ENCODE measurements around the gene SOX6.

DNA sequence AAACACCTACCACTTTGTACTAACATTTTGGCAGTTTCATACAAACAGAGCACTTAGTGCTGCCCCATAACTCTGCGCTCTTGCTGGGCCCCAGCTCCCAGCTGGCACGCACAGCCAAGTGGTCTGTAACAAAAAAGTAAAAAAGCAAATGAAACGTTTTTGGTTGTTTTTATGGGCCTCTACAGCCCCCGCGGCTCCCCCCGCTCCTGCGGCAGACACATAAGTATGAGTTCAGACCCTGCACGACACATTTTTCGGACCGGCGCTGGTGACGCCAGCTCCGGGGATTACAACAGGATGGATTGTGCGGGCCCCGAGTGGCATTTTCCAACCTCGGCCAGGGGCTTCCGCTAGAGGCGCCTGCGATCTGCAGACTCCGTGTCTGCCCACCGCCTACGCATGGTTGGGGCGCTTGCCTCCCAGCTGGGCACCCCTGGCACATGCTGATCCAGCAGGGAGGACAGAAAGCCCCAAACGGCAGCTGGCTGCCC, 418.2 kb downstream of the SOX6 start:
- TF ChIP-seq, protein P1, sequence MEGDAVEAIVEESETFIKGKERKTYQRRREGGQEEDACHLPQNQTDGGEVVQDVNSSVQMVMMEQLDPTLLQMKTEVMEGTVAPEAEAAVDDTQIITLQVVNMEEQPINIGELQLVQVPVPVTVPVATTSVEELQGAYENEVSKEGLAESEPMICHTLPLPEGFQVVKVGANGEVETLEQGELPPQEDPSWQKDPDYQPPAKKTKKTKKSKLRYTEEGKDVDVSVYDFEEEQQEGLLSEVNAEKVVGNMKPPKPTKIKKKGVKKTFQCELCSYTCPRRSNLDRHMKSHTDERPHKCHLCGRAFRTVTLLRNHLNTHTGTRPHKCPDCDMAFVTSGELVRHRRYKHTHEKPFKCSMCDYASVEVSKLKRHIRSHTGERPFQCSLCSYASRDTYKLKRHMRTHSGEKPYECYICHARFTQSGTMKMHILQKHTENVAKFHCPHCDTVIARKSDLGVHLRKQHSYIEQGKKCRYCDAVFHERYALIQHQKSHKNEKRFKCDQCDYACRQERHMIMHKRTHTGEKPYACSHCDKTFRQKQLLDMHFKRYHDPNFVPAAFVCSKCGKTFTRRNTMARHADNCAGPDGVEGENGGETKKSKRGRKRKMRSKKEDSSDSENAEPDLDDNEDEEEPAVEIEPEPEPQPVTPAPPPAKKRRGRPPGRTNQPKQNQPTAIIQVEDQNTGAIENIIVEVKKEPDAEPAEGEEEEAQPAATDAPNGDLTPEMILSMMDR (IDR thresholded peaks at IDR 0.05): no peak
- TF ChIP-seq POLR2A (IDR thresholded peaks at IDR 0.05) (no peak), POLR2AphosphoS5 (IDR thresholded peaks at IDR 0.05; ENCODE audit: insufficient read depth in 1 of 2, low read depth in 1 of 2) (no peak)

Data from vagina (tissue), 2 donors.